Osteoblast (primary cell): ENCODE results near the gene CLCN5. TPM values are rescaled to one million over a fixed set of nuclear protein-coding genes. Genes with fewer than 3 reads are reported as not detected.

Experiments
- DNase-seq: peaks from one replicate; pipeline ENCODE4 v3.0.0; 2011; ENCODE audit warnings: low spot score, mixed read lengths; ENCODE audit not compliant: insufficient read length; ENCODE audit errors: missing footprints
- H2AFZ ChIP-seq: 2 replicates; pipeline ENCODE4 v1.6.0; 2011; ENCODE audit warnings: mild to moderate bottlenecking, low read length
- H3K27ac ChIP-seq: 2 replicates; pipeline ENCODE4 v1.5.1; 2011; ENCODE audit warnings: mild to moderate bottlenecking, low read depth, low read length, moderate library complexity
- H3K27me3 ChIP-seq: 2 replicates; pipeline ENCODE4 v1.6.0; 2012; ENCODE audit warnings: mild to moderate bottlenecking, control low read depth, inconsistent platforms, low read length, moderate library complexity; ENCODE audit not compliant: insufficient read depth
- H3K36me3 ChIP-seq: 2 replicates; pipeline ENCODE4 v1.5.1; 2011; ENCODE audit warnings: mild to moderate bottlenecking, low read length, control low read depth, moderate library complexity; ENCODE audit not compliant: insufficient read depth
- H3K4me1 ChIP-seq: 2 replicates; pipeline ENCODE4 v1.5.1; 2011; ENCODE audit warnings: mild to moderate bottlenecking, low read length, control low read depth, moderate library complexity; ENCODE audit not compliant: insufficient read depth
- H3K4me2 ChIP-seq: 2 replicates; pipeline ENCODE4 v1.6.0; 2011; ENCODE audit warnings: mild to moderate bottlenecking, low read length; ENCODE audit not compliant: insufficient read depth
- H3K4me3 ChIP-seq: fragments of 200-600 bp; sonication (generic); 3 replicates; pipeline ENCODE4 v1.5.1; 2012; ENCODE audit warnings: mild to moderate bottlenecking, low read length, inconsistent platforms; ENCODE audit not compliant: insufficient read depth
- H3K79me2 ChIP-seq: 2 replicates; pipeline ENCODE4 v1.6.0; 2012; ENCODE audit warnings: mild to moderate bottlenecking, low read length, control low read depth, inconsistent platforms; ENCODE audit not compliant: insufficient read depth
- H3K9me3 ChIP-seq: 2 replicates; pipeline ENCODE4 v1.5.1; 2011; ENCODE audit warnings: low read depth, low read length, control low read depth
- H4K20me1 ChIP-seq: 2 replicates; pipeline ENCODE4 v1.6.0; 2012; ENCODE audit warnings: mild to moderate bottlenecking, low read length, control low read depth; ENCODE audit not compliant: insufficient read depth
- total RNA-seq: library from RNA; depleted of rRNA; stranded (reverse); fragments of >200 nt; gene quantifications from 2 replicates; pipeline ENCODE4 v1.2.3, GENCODE V29; 2012
- TF ChIP-seq, protein P1 (sequence below): IDR thresholded peaks from 2 replicates; pipeline ENCODE4 v1.5.1; 2011; ENCODE audit warnings: mild to moderate bottlenecking, low read depth, low read length, moderate library complexity; ENCODE audit errors: extremely low read depth

The CLCN5 gene
- total RNA-seq, 1 donor: 13.0 TPM

DNA sequence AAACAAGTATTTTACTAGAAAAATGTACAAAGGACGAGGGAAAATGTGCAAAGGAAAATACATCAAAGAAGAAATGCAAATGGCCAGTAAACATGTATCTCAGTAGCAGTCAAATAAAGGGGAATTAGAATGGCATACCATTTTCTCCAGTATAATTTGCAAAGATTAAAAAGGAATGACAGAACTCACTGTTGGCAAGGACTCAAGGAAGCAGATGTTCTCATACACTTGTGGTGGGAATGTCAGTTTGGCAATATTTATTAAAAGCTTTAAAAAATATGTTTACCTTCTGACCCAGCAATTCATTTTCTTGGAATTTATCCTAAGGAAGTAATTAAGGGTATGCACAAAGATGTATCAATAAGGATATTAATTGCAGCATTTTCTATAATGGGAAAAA is 7.6 kb downstream of the CLCN5 start:
- no peaks in the 10 kb centered on the region for H3K36me3 ChIP-seq
- no peak for DNase-seq
- H4K20me1 ChIP-seq: no peaks in the 10 kb centered on the region
- no peaks in the 10 kb centered on the region for H3K27me3 ChIP-seq
- H3K4me1 ChIP-seq: no peaks in the 10 kb centered on the region
- no peak overlapping the region for H3K4me2 ChIP-seq
- H3K79me2 ChIP-seq: no peaks in the 10 kb centered on the region
- no peak overlapping the region for H3K27ac ChIP-seq
- H3K4me3 ChIP-seq: no peak overlapping the region
- no peaks in the 10 kb centered on the region for H3K9me3 ChIP-seq
- no peak overlapping the region for H2AFZ ChIP-seq
- TF ChIP-seq, protein P1, sequence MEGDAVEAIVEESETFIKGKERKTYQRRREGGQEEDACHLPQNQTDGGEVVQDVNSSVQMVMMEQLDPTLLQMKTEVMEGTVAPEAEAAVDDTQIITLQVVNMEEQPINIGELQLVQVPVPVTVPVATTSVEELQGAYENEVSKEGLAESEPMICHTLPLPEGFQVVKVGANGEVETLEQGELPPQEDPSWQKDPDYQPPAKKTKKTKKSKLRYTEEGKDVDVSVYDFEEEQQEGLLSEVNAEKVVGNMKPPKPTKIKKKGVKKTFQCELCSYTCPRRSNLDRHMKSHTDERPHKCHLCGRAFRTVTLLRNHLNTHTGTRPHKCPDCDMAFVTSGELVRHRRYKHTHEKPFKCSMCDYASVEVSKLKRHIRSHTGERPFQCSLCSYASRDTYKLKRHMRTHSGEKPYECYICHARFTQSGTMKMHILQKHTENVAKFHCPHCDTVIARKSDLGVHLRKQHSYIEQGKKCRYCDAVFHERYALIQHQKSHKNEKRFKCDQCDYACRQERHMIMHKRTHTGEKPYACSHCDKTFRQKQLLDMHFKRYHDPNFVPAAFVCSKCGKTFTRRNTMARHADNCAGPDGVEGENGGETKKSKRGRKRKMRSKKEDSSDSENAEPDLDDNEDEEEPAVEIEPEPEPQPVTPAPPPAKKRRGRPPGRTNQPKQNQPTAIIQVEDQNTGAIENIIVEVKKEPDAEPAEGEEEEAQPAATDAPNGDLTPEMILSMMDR: no peak

GRCh38 chrX:49932791-49933190 is 10.4 kb downstream of the CLCN5 start:
- H3K4me1 ChIP-seq: no peaks in the 10 kb centered on the region
- H3K79me2 ChIP-seq: no peaks in the 10 kb centered on the region
- no peak overlapping the region for H2AFZ ChIP-seq
- DNase-seq: no peak
- H3K36me3 ChIP-seq: no peaks in the 10 kb centered on the region
- no peak overlapping the region for H3K4me2 ChIP-seq
- TF ChIP-seq, protein P1: no peak
- H3K27me3 ChIP-seq: no peaks in the 10 kb centered on the region
- H4K20me1 ChIP-seq: no peaks in the 10 kb centered on the region
- H3K27ac ChIP-seq: no peak overlapping the region
- H3K9me3 ChIP-seq: no peaks in the 10 kb centered on the region
- H3K4me3 ChIP-seq: no peak overlapping the region

DNA sequence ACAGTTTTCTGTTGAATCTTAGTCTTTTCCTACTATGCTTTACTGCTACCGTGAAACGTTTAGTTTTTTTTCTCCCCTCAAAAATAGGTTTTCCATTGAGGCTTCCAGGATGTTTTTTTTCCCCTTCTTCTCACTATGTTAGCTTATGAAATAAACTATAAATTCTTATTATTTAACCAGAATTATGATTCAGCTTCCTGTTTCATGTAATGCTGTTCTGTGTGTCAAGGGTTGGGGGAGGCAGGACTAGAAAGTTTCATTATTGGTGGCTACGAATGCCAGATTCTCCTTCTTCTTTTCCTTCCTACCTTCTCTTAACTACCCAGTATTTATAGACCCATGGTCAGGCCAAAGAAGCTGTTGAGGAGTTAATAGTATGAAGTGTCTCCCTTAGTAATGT is 11.8 kb downstream of the CLCN5 start:
- Histone ChIP-seq H3K36me3 (no peaks in the 10 kb centered on the region), H3K4me1 (no peaks in the 10 kb centered on the region), H3K27me3 (no peaks in the 10 kb centered on the region), H3K9me3 (no peaks in the 10 kb centered on the region), H2AFZ (no peak overlapping the region), H3K4me2 (peak overlapping the region; percentile 30), H3K27ac (no peak overlapping the region), H4K20me1 (no peaks in the 10 kb centered on the region), H3K4me3 (no peak overlapping the region), H3K79me2 (no peaks in the 10 kb centered on the region)
- TF ChIP-seq, protein P1: no peak
- DNase-seq: peak; percentile 67

DNA sequence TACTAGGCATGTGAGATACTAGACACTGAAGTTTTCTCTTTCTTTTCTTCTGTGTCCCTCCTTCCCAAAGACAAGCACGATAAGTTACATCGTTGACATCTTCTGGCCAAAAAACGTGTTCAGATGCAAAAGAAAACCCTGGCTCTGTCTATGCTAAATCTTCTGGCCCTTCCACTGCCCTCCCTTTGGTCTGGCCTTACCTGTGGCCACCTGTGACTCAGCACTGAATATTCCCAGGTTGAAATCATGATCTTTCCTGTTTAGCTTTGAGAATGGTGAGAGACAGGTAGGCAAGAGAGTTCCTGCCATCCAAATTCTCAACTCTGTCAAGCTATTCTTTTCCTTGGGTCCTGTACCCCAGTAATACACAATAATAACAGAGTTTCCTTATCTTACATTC is 12.3 kb downstream of the CLCN5 start:
- TF ChIP-seq, protein P1: no peak
- no peak for DNase-seq
- Histone ChIP-seq H4K20me1 (no peaks in the 10 kb centered on the region), H3K79me2 (no peaks in the 10 kb centered on the region), H3K27ac (no peak overlapping the region), H3K4me2 (no peak overlapping the region), H2AFZ (no peak overlapping the region), H3K9me3 (no peaks in the 10 kb centered on the region), H3K4me3 (no peak overlapping the region), H3K36me3 (no peaks in the 10 kb centered on the region), H3K27me3 (no peaks in the 10 kb centered on the region), H3K4me1 (no peaks in the 10 kb centered on the region)
